ENCODE results near the gene ATG9A.
"Not testable (repeated sequence)": the region's sequence is repeated elsewhere in the genome, so short reads cannot be mapped to it uniquely, and the experiment has no call there.

Gene ATG9A

GRCh38 chr2:219229305-219230058 lies at the start of gene ATG9A, which contains the start of gene ANKZF1:
TSS of gene ATG9A (minus strand) at chr2:219229636. CDS start at chr2:219228024, 1,612 bp downstream.
TSS of gene ANKZF1 (plus strand) at chr2:219229806. CDS start at chr2:219230258, 452 bp downstream.
- DNase-seq (ENCODE audit: low read depth in 2 of 2): peak; percentile 93 to 95

- no peak for DNase-seq (ENCODE audit: low read depth in 2 of 2)
Observed at GRCh38 chr2:219278655-219279150, 49.3 kb upstream of the ATG9A start.

GRCh38 chr2:219277703-219278654 lies 48.5 kb upstream of the ATG9A start:
- peak; percentile 37 to 60 for DNase-seq (ENCODE audit: low read depth in 2 of 2)

- no peak for DNase-seq (ENCODE audit: low read depth in 2 of 2)
Observed at GRCh38 chr2:219274361-219274921, 45.0 kb upstream of the ATG9A start.

GRCh38 chr2:219273937-219274336 lies 44.5 kb upstream of the ATG9A start:
- DNase-seq (ENCODE audit: low read depth in 2 of 2): no peak

GRCh38 chr2:219272995-219273394 lies 43.6 kb upstream of the ATG9A start:
- DNase-seq (ENCODE audit: low read depth in 2 of 2): no peak

GRCh38 chr2:219272356-219272755 lies 42.9 kb upstream of the ATG9A start:
- no peak for DNase-seq (ENCODE audit: low read depth in 2 of 2)

- DNase-seq (ENCODE audit: low read depth in 2 of 2): no peak
Observed at GRCh38 chr2:219271021-219271420, 41.6 kb upstream of the ATG9A start.

- DNase-seq (ENCODE audit: low read depth in 2 of 2): no peak
Observed at GRCh38 chr2:219270055-219270372, 40.6 kb upstream of the ATG9A start.

- DNase-seq (ENCODE audit: low read depth in 2 of 2): no peak
Observed at GRCh38 chr2:219269362-219270054, 40.1 kb upstream of the ATG9A start.

GRCh38 chr2:219268294-219268693 lies 38.9 kb upstream of the ATG9A start:
- no peak for DNase-seq (ENCODE audit: low read depth in 2 of 2)

- DNase-seq (ENCODE audit: low read depth in 2 of 2): no peak
Observed at GRCh38 chr2:219266886-219267285, 37.5 kb upstream of the ATG9A start.

- DNase-seq (ENCODE audit: low read depth in 2 of 2): no peak
Observed at GRCh38 chr2:219266232-219266631, 36.8 kb upstream of the ATG9A start.

- DNase-seq (ENCODE audit: low read depth in 2 of 2): no peak
Observed at GRCh38 chr2:219261024-219261855, 31.8 kb upstream of the ATG9A start.

GRCh38 chr2:219258942-219259341 lies 29.5 kb upstream of the ATG9A start:
- DNase-seq (ENCODE audit: low read depth in 2 of 2): not testable (repeated sequence)

GRCh38 chr2:219254590-219255201 lies 25.3 kb upstream of the ATG9A start:
- DNase-seq (ENCODE audit: low read depth in 2 of 2): no peak

GRCh38 chr2:219253753-219254589 lies 24.5 kb upstream of the ATG9A start, which contains the start of gene TUBA4A:
TSS of gene TUBA4A (minus strand) at chr2:219253918. CDS start at chr2:219253858, 60 bp downstream.
- peak; percentile 80 to 84 for DNase-seq (ENCODE audit: low read depth in 2 of 2)

- DNase-seq (ENCODE audit: low read depth in 2 of 2): no peak
Observed at GRCh38 chr2:219252900-219253752, 23.7 kb upstream of the ATG9A start, which contains the start of gene TUBA4B. TSS of gene TUBA4B (plus strand) at chr2:219253243. CDS start at chr2:219253408, 165 bp downstream.

Measured in stimulated activated CD8-positive, alpha-beta memory T cell treated with anti-CD3 and anti-CD28 coated beads, Interleukin-7, amount 100 ng/mL, for 1 hour (primary cell).